HUES6 (cell line): ENCODE data around the gene LIMA1.
"Not testable (repeated sequence)": the region's sequence is repeated elsewhere in the genome, so short reads cannot be mapped to it uniquely, and the experiment has no call there.

Experiments used
- H3K27ac ChIP-seq: 2 replicates; pipeline ENCODE4 v1.7.0; 2013; ENCODE audit warnings: low read depth, mild to moderate bottlenecking, low read length, inconsistent platforms
- H3K27me3 ChIP-seq: 2 replicates; pipeline ENCODE4 v1.6.1; 2013; ENCODE audit warnings: low read length; ENCODE audit not compliant: control insufficient read depth, insufficient read depth
- H3K36me3 ChIP-seq: 2 replicates; pipeline ENCODE4 v1.6.1; 2013; ENCODE audit warnings: low read length; ENCODE audit not compliant: control insufficient read depth, insufficient read depth
- H3K4me1 ChIP-seq: 2 replicates; pipeline ENCODE4 v1.6.1; 2013; ENCODE audit warnings: low read length; ENCODE audit not compliant: control insufficient read depth, insufficient read depth
- H3K4me3 ChIP-seq: 2 replicates; pipeline ENCODE4 v1.5.1; 2013; ENCODE audit warnings: low read depth, low read length
- H3K9ac ChIP-seq: one replicate; pipeline ENCODE4 v1.6.1; 2013; ENCODE audit warnings: mild to moderate bottlenecking, low read length
- H3K9me3 ChIP-seq: 2 replicates; pipeline ENCODE4 v1.6.1; 2013; ENCODE audit warnings: low read depth, low read length; ENCODE audit not compliant: control insufficient read depth, insufficient read depth

LIMA1 gene

DNA sequence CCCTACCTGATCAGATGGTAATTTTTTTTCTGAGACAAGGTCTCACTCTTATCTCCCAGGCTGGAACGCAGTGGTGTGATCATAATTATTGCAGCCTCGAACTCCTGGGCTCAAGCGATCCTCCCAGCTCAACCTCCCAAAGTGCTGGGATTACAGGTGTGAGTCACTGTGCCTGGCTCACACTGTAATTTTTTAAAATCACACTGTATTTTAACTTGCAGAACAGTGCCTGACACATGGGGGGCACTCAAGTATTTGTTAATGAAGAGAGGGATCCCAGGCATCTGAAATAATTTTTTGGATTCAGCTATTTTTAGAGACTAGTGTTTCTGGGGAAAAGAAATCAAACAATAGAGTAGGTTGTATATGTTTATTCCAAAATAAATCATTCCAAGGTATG is 21.7 kb downstream of the LIMA1 start:
- no peak overlapping the region for H3K9ac ChIP-seq
- no peak overlapping the region for H3K27ac ChIP-seq
- H3K9me3 ChIP-seq, result peaks cover 6% of the 10 kb centered on the region; the same call in 1 of the 2 replicates
- H3K36me3 ChIP-seq, result no peaks in the 10 kb centered on the region
- no peak overlapping the region for H3K4me3 ChIP-seq
- no peaks in the 10 kb centered on the region for H3K4me1 ChIP-seq
- no peaks in the 10 kb centered on the region for H3K27me3 ChIP-seq

- Histone ChIP-seq H3K4me1 (0 out of 2 replicates have a peak, but pooled peaks cover 3% of the 10 kb centered on the region), H3K36me3 (no peaks in the 10 kb centered on the region), H3K4me3 (no peak overlapping the region), H3K27ac (no peak overlapping the region), H3K9me3 (no peaks in the 10 kb centered on the region), H3K9ac (no peak overlapping the region), H3K27me3 (no peaks in the 10 kb centered on the region)
Observed at GRCh38 chr12:50258167-50258551, 25.2 kb downstream of the LIMA1 start.

GRCh38 chr12:50257236-50258166 is 25.8 kb downstream of the LIMA1 start:
- no peaks in the 10 kb centered on the region for H3K36me3 ChIP-seq
- H3K9ac ChIP-seq, result no peak overlapping the region
- 0 out of 2 replicates have a peak, but pooled peaks cover 3% of the 10 kb centered on the region for H3K4me1 ChIP-seq
- H3K9me3 ChIP-seq, result no peaks in the 10 kb centered on the region
- H3K4me3 ChIP-seq, result no peak overlapping the region
- no peaks in the 10 kb centered on the region for H3K27me3 ChIP-seq
- no peak overlapping the region for H3K27ac ChIP-seq

DNA sequence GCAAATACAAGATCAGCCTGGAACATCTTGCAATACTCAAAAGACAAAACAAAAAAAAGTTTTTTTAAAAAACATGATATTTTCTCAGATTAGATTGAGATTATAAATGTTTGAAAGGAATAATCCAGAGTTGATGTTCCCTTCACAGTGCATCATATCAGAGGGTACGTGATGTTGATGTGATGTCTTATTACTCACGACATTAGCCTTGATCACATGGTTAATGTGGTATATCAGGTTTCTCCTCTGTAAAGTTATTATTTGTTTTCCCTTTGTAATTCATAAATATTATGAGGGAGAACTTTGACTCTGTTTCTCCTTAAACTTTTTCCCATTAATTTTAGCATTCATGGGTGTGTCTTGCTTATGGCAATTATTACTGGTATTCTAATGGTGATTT is 26.6 kb downstream of the LIMA1 start:
- Histone ChIP-seq H3K9me3 (no peaks in the 10 kb centered on the region), H3K4me3 (no peak overlapping the region), H3K27me3 (no peaks in the 10 kb centered on the region), H3K27ac (no peak overlapping the region), H3K4me1 (0 out of 2 replicates have a peak, but pooled peaks cover 3% of the 10 kb centered on the region), H3K9ac (no peak overlapping the region), H3K36me3 (no peaks in the 10 kb centered on the region)

DNA sequence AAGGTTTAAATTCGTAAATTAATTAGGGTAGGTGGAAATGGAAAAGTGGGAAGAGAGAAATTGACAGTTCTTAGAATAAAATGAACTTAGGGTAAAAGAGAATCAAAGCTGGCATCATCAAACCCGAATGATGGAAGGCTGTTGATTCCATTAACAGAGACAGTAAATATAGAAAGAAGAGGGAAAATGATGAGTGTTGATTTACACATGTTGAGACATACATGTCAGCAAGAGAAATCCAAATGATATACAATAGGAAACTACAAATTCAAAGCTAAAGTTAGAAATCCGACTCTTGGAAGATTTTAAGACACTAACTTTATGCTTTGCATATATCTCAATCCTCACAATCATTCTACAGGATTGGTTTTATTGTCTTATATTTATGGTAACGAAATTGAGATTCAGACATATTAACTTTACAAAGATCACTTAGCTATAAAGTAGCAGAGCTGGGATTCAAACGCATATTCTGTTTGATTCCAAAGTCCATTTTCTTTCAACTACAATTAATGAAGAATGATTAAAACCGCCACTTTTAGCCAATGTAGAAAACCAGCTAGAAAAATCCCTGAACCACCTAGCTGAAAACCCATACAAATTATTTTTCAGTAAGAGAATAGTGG is 30.2 kb downstream of the LIMA1 start:
- peaks cover 10% of the 10 kb centered on the region for H3K4me1 ChIP-seq
- no peaks in the 10 kb centered on the region for H3K36me3 ChIP-seq
- no peaks in the 10 kb centered on the region for H3K9me3 ChIP-seq
- no peaks in the 10 kb centered on the region for H3K27me3 ChIP-seq
- H3K4me3 ChIP-seq, result no peak overlapping the region
- no peak overlapping the region for H3K9ac ChIP-seq
- no peak overlapping the region for H3K27ac ChIP-seq

GRCh38 chr12:50251619-50252252 is 31.6 kb downstream of the LIMA1 start:
- no peak overlapping the region for H3K27ac ChIP-seq
- peaks cover 12% of the 10 kb centered on the region for H3K4me1 ChIP-seq

GRCh38 chr12:50249464-50250182 is 33.7 kb downstream of the LIMA1 start:
- no peaks in the 10 kb centered on the region for H3K36me3 ChIP-seq
- no peak overlapping the region for H3K27ac ChIP-seq
- no peak overlapping the region for H3K4me3 ChIP-seq
- H3K9ac ChIP-seq, result no peak overlapping the region
- H3K9me3 ChIP-seq, result no peaks in the 10 kb centered on the region
- no peaks in the 10 kb centered on the region for H3K27me3 ChIP-seq
- peaks cover 12% of the 10 kb centered on the region for H3K4me1 ChIP-seq

More at GRCh38 chr12:50251619-50252252, 31.6 kb downstream of the LIMA1 start:
- Histone ChIP-seq H3K9ac (no peak overlapping the region), H3K4me3 (no peak overlapping the region), H3K27me3 (no peaks in the 10 kb centered on the region), H3K36me3 (no peaks in the 10 kb centered on the region), H3K9me3 (no peaks in the 10 kb centered on the region)

DNA sequence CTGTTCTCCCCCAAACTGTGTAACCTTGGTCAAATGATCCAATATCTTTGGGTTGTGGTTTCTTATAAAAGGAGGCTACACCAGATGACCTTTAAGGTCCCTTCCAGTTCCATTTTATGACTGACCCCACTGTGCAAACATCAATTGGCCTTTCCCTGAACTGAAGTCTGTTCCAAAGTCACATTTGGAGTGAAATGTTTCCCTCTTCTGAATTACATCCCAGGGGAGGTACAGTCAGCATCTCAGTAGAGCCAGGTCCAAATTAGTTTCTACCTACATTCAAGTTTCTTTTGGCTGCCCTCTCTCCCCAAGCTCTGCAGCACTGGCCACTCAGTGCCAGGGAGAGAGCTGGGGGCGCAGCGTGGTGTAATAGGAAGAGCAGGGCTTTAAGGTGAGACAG is 34.4 kb downstream of the LIMA1 start:
- no peak overlapping the region for H3K27ac ChIP-seq
- H3K36me3 ChIP-seq, result no peaks in the 10 kb centered on the region
- H3K4me3 ChIP-seq, result no peak overlapping the region
- H3K4me1 ChIP-seq, result peaks cover 9% of the 10 kb centered on the region
- H3K27me3 ChIP-seq, result no peaks in the 10 kb centered on the region
- H3K9ac ChIP-seq, result no peak overlapping the region
- H3K9me3 ChIP-seq, result no peaks in the 10 kb centered on the region

DNA sequence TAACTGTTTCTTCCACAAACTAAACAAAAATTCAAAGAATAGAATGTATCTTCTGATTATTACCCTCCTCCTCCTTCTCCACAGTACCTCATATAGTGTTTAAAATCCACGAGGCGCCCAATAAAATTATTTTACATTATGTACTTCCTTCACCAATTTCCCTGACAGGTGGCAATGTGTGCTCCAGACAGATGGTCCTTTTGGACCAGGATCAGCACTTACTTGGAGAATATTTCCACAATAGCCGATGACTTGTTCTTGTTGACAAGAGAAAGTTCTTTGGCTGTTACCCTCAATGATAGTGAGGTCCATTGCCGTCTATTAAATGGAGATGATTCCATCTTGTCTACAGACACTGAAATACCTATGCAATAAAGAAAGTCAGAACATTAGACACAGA is 34.9 kb downstream of the LIMA1 start:
- Histone ChIP-seq H3K27me3 (no peaks in the 10 kb centered on the region), H3K9me3 (no peaks in the 10 kb centered on the region), H3K27ac (no peak overlapping the region), H3K36me3 (no peaks in the 10 kb centered on the region), H3K4me3 (no peak overlapping the region), H3K4me1 (peaks cover 9% of the 10 kb centered on the region), H3K9ac (no peak overlapping the region)

- not testable (repeated sequence) for H3K4me3 ChIP-seq, H3K36me3 ChIP-seq, H3K4me1 ChIP-seq, H3K27me3 ChIP-seq, H3K9me3 ChIP-seq, H3K27ac ChIP-seq, H3K9ac ChIP-seq
Observed at GRCh38 chr12:50247665-50248064, 35.7 kb downstream of the LIMA1 start.
